NCI-H2081 treated with DMSO at 0.1 percent for 48 hours (cell line): ENCODE data around the gene EDIL3.
"Not testable (repeated sequence)": the region's sequence is repeated elsewhere in the genome, so short reads cannot be mapped to it uniquely, and the experiment has no call there.

Experiments used
- DNase-seq: peaks from one replicate; lab custom pipeline; 2025; lab: John Stamatoyannopoulos, UW

The EDIL3 gene

GRCh38 chr5:84298628-84299027 lies 86.1 kb downstream of the EDIL3 start:
- DNase-seq = no peak

GRCh38 chr5:84297641-84298040 lies 87.0 kb downstream of the EDIL3 start:
- DNase-seq = not testable (repeated sequence)

- DNase-seq = no peak
Measured at GRCh38 chr5:84292788-84293653, 91.7 kb downstream of the EDIL3 start.

GRCh38 chr5:84292000-84292642 lies 92.6 kb downstream of the EDIL3 start:
- no peak for DNase-seq

GRCh38 chr5:84290673-84291072 lies 94.0 kb downstream of the EDIL3 start:
- no peak for DNase-seq

GRCh38 chr5:84290161-84290560 lies 94.5 kb downstream of the EDIL3 start:
- DNase-seq = no peak

GRCh38 chr5:84287951-84288350 lies 96.7 kb downstream of the EDIL3 start:
- DNase-seq = no peak

GRCh38 chr5:84286662-84287061 lies 98.0 kb downstream of the EDIL3 start:
- DNase-seq = no peak

- no peak for DNase-seq
Measured at GRCh38 chr5:84285641-84286637, 98.7 kb downstream of the EDIL3 start.

- DNase-seq = no peak
Measured at GRCh38 chr5:84281383-84281782, 103.3 kb downstream of the EDIL3 start.

- no peak for DNase-seq
Measured at GRCh38 chr5:84279234-84279633, 105.4 kb downstream of the EDIL3 start.

GRCh38 chr5:84275609-84276008 lies 109.1 kb downstream of the EDIL3 start:
- DNase-seq = no peak

GRCh38 chr5:84274585-84275468 lies 109.9 kb downstream of the EDIL3 start:
- DNase-seq = no peak

GRCh38 chr5:84273517-84273883 lies 111.2 kb downstream of the EDIL3 start:
- DNase-seq = no peak

GRCh38 chr5:84272771-84273516 lies 111.7 kb downstream of the EDIL3 start:
- no peak for DNase-seq

GRCh38 chr5:84265739-84266550 lies 118.7 kb downstream of the EDIL3 start:
- no peak for DNase-seq

GRCh38 chr5:84265130-84265529 lies 119.5 kb downstream of the EDIL3 start:
- no peak for DNase-seq

- DNase-seq = no peak
Measured at GRCh38 chr5:84260939-84261338, 123.7 kb downstream of the EDIL3 start.

- no peak for DNase-seq
Measured at GRCh38 chr5:84260140-84260539, 124.5 kb downstream of the EDIL3 start.
